ENCODE measurements around the gene ZIC1. TPM values are rescaled to one million over a fixed set of nuclear protein-coding genes. Genes with fewer than 3 reads are reported as not detected.

The ZIC1 gene
- total and polyA plus RNA-seq, 2 of the 13 experiments (the other 11 are each of a cell fraction or from before 2014, with no cell fraction given), result not detected

DNA sequence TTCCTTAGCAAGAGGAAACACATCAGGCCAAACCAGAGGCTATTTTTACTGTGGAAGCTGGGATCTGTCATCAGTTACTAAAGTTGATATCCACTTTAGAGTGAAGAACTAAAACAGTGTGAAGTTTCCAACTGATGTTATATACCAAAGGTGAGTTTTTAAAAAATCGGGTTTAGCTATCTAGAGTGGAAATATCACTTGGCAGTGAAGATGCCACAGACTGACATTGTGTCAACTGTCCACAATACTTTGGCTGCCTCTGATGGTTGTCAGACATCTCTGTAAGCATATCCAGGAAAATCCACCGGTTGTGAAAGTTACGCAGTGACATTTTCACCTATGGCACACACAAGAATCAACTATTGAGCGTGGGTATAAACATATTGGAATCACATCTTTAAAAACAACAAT lies 9.2 kb downstream of the ZIC1 start:
- no peaks in the 10 kb centered on the region for H4K20me1 ChIP-seq (ENCODE audit: insufficient read depth, low read length)
- no peaks in the 10 kb centered on the region for H3K9me3 ChIP-seq (ENCODE audit: low read length)
- FAIRE-seq, result no peak
- no peaks in the 10 kb centered on the region for H3K4me1 ChIP-seq (ENCODE audit: insufficient read depth, low read length)
- 61% methylated on average over 4 of the region's 4 CpGs for WGBS (ENCODE audit: low lambda C conversion rate)
- ChIA-PET CTCF (ENCODE audit: low intra/inter-chr PET ratio, low total read pairs) (no interaction called here), POLR2A (no interaction called here)
- no peak overlapping the region for H2AFZ ChIP-seq (ENCODE audit: low read length)
- H3K9ac ChIP-seq (ENCODE audit: insufficient read depth, low read depth, low read length), result no peak overlapping the region
- in situ Hi-C loops (cut with HindIII; ENCODE audit: extremely low pct_ligation_motif_present, low pct_unique_long_range_greater_than_20kb) (no loop called here), intact Hi-C loops (cut with micrococcal nuclease; ENCODE audit: unreplicated experiment) (no loop called here)
- ATAC-seq, result no peak
- H3K27me3 ChIP-seq (ENCODE audit: control insufficient read depth in 1 of 2, insufficient read depth in 2 of 2, low read length in 2 of 2), result peaks cover 0 to 49% of the 10 kb centered on the region in 2 experiments; a peak in 3 of 5 replicates
- BruUV-seq (replicated peaks), result no TSS peak
- H3K4me3 ChIP-seq (replicated peaks in 1 of 3; ENCODE audit: insufficient read depth in 1 of 3, low read depth in 2 of 3, low read length in 3 of 3), result no peak overlapping the region
- no peaks in the 10 kb centered on the region for H3K79me2 ChIP-seq (ENCODE audit: insufficient read depth, low read length)
- no peaks in the 10 kb centered on the region for H3K36me3 ChIP-seq (replicated peaks in 1 of 2; ENCODE audit: control insufficient read depth in 1 of 2, insufficient read depth in 2 of 2, low read length in 2 of 2)
- no peak for DNase-seq (ENCODE audit: low spot score)
- no peak overlapping the region for H3K4me2 ChIP-seq (ENCODE audit: low read depth, low read length)
- no peak overlapping the region for H3K27ac ChIP-seq (ENCODE audit: extremely low read length, insufficient read depth, low read length)
- TF ChIP-seq ZNF160 (CRISPR knock-in tag; IDR thresholded peaks at IDR 0.05) (no peak), LCORL (IDR thresholded peaks at IDR 0.05) (no peak), LCORL (CRISPR knock-in tag; IDR thresholded peaks at IDR 0.05) (no peak), HIVEP1 (CRISPR knock-in tag; IDR thresholded peaks at IDR 0.05) (no peak), SRF (IDR thresholded peaks at IDR 0.05; ENCODE audit: low read depth, low read length) (no peak), ZNF543 (CRISPR knock-in tag; IDR thresholded peaks at IDR 0.05) (no peak), E2F1 (CRISPR knock-in tag; IDR thresholded peaks at IDR 0.05) (no peak), NCOA5 (CRISPR knock-in tag; IDR thresholded peaks at IDR 0.05) (no peak), HHEX (CRISPR knock-in tag; IDR thresholded peaks at IDR 0.05) (no peak), KMT2B (CRISPR knock-in tag; IDR thresholded peaks at IDR 0.05) (no peak), BHLHE40 (IDR thresholded peaks at IDR 0.05; ENCODE audit: low read length) (no peak), RBM39 (IDR thresholded peaks at IDR 0.05; ENCODE audit: low read depth, low read length, poor library complexity, severe bottlenecking) (no peak), ZFP82 (CRISPR knock-in tag; IDR thresholded peaks at IDR 0.05; ENCODE audit: borderline replicate concordance) (no peak), HNRNPH1 (optimal IDR thresholded peaks at IDR 0.05; ENCODE audit: low read depth, low read length) (no peak)
- TF ChIP-seq, protein P1, sequence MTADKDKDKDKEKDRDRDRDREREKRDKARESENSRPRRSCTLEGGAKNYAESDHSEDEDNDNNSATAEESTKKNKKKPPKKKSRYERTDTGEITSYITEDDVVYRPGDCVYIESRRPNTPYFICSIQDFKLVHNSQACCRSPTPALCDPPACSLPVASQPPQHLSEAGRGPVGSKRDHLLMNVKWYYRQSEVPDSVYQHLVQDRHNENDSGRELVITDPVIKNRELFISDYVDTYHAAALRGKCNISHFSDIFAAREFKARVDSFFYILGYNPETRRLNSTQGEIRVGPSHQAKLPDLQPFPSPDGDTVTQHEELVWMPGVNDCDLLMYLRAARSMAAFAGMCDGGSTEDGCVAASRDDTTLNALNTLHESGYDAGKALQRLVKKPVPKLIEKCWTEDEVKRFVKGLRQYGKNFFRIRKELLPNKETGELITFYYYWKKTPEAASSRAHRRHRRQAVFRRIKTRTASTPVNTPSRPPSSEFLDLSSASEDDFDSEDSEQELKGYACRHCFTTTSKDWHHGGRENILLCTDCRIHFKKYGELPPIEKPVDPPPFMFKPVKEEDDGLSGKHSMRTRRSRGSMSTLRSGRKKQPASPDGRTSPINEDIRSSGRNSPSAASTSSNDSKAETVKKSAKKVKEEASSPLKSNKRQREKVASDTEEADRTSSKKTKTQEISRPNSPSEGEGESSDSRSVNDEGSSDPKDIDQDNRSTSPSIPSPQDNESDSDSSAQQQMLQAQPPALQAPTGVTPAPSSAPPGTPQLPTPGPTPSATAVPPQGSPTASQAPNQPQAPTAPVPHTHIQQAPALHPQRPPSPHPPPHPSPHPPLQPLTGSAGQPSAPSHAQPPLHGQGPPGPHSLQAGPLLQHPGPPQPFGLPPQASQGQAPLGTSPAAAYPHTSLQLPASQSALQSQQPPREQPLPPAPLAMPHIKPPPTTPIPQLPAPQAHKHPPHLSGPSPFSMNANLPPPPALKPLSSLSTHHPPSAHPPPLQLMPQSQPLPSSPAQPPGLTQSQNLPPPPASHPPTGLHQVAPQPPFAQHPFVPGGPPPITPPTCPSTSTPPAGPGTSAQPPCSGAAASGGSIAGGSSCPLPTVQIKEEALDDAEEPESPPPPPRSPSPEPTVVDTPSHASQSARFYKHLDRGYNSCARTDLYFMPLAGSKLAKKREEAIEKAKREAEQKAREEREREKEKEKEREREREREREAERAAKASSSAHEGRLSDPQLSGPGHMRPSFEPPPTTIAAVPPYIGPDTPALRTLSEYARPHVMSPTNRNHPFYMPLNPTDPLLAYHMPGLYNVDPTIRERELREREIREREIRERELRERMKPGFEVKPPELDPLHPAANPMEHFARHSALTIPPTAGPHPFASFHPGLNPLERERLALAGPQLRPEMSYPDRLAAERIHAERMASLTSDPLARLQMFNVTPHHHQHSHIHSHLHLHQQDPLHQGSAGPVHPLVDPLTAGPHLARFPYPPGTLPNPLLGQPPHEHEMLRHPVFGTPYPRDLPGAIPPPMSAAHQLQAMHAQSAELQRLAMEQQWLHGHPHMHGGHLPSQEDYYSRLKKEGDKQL (CRISPR knock-in tag; IDR thresholded peaks at IDR 0.05; ENCODE audit: low read depth), result no peak
- TF ChIP-seq, protein P2, sequence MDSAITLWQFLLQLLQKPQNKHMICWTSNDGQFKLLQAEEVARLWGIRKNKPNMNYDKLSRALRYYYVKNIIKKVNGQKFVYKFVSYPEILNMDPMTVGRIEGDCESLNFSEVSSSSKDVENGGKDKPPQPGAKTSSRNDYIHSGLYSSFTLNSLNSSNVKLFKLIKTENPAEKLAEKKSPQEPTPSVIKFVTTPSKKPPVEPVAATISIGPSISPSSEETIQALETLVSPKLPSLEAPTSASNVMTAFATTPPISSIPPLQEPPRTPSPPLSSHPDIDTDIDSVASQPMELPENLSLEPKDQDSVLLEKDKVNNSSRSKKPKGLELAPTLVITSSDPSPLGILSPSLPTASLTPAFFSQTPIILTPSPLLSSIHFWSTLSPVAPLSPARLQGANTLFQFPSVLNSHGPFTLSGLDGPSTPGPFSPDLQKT (CRISPR knock-in tag; IDR thresholded peaks at IDR 0.05; ENCODE audit: borderline replicate concordance), result no peak
- TF ChIP-seq, protein P3, sequence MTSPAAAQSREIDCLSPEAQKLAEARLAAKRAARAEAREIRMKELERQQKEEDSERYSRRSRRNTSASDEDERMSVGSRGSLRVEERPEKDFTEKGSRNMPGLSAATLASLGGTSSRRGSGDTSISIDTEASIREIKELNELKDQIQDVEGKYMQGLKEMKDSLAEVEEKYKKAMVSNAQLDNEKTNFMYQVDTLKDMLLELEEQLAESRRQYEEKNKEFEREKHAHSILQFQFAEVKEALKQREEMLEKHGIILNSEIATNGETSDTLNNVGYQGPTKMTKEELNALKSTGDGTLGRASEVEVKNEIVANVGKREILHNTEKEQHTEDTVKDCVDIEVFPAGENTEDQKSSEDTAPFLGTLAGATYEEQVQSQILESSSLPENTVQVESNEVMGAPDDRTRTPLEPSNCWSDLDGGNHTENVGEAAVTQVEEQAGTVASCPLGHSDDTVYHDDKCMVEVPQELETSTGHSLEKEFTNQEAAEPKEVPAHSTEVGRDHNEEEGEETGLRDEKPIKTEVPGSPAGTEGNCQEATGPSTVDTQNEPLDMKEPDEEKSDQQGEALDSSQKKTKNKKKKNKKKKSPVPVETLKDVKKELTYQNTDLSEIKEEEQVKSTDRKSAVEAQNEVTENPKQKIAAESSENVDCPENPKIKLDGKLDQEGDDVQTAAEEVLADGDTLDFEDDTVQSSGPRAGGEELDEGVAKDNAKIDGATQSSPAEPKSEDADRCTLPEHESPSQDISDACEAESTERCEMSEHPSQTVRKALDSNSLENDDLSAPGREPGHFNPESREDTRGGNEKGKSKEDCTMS (CRISPR knock-in tag; conservative IDR thresholded peaks at IDR 0.05), result no peak
